Thyroid gland (tissue), 4 donors: Measurements from ENCODE around the gene SLC10A3. TPM values are rescaled to one million over a fixed set of nuclear protein-coding genes. Genes with fewer than 3 reads are reported as not detected.
A peak's percentile ranks its signal among the peaks of the same experiment; 100 is the strongest.

Experiments used
- DNase-seq, 2 donors: peaks; one replicate each; pipeline ENCODE4 v3.0.0-alpha.2; 2019
- H3K27ac ChIP-seq, 3 donors: fragments of 200-600 bp; sonication (generic); 1 replicate in 2 of 3; 2 replicates in 1 of 3; pipeline ENCODE4 v1.5.1; 2016 to 2019; ENCODE audit warnings: mild to moderate bottlenecking in 1 of 3, moderate library complexity in 1 of 3
- H3K27me3 ChIP-seq: fragments of 200-600 bp; sonication (generic); one replicate; pipeline ENCODE4 v1.5.1; 2019
- H3K36me3 ChIP-seq, 2 donors: fragments of 200-600 bp; sonication (generic); one replicate each; pipeline ENCODE4 v1.5.1; 2016 to 2019
- H3K4me1 ChIP-seq, 2 donors: fragments of 200-600 bp; sonication (generic); one replicate each; pipeline ENCODE4 v1.5.1; 2017 to 2019
- H3K4me3 ChIP-seq, 3 donors: fragments of 200-600 bp; sonication (generic); replicated peaks in 1 of 3; 1 replicate in 2 of 3; 2 replicates in 1 of 3; pipeline ENCODE4 v1.5.1; 2016; ENCODE audit warnings: mild to moderate bottlenecking in 1 of 3
- H3K9me3 ChIP-seq: fragments of 200-600 bp; sonication (generic); one replicate; pipeline ENCODE4 v1.5.1; 2017
- POLR2A ChIP-seq, 2 donors: fragments of 450-650 bp; IDR thresholded peaks; one replicate each; pipeline ENCODE4 v1.6.1; 2017; ENCODE audit warnings: antibody characterized with exemption in 2 of 2, mild to moderate bottlenecking in 2 of 2, moderate library complexity in 1 of 2
- WGBS, 2 donors: methylation state at CpG; one replicate each; pipeline ENCODE4 v1.1.5; 2017; 5-methylcytosine and 5-hydroxymethylcytosine counted together
- intact Hi-C: fragments of 100-400 bp; cut with DNase I; formaldehyde crosslinking; loops from one replicate; pipeline ENCODE4 v1.15.1; 2023
- total RNA-seq, 4 donors: library from RNA; depleted of rRNA; stranded (reverse); fragments of >200 nt; gene quantifications; one replicate each; pipeline ENCODE4 v1.2.3, GENCODE V29; 2016
- TF ChIP-seq, protein P1 (sequence below), 6 experiments: fragments of 200-600 bp in 3 of 6; fragments of 450-650 bp in 3 of 6; sonication (generic) in 3 of 6; IDR thresholded peaks; one replicate each; pipeline ENCODE4 v1.5.1; 2016 to 2019; ENCODE audit warnings: antibody characterized with exemption in 6 of 6, mild to moderate bottlenecking in 2 of 6, inconsistent platforms in 1 of 6, moderate library complexity in 1 of 6

The SLC10A3 gene
- total RNA-seq, 4 donors from 2014 or later: 21.9 to 40.6 (median 29.3) TPM

GRCh38 chrX:154532690-154533089 is 42.3 kb upstream of the SLC10A3 start:
- TF ChIP-seq, protein P1, sequence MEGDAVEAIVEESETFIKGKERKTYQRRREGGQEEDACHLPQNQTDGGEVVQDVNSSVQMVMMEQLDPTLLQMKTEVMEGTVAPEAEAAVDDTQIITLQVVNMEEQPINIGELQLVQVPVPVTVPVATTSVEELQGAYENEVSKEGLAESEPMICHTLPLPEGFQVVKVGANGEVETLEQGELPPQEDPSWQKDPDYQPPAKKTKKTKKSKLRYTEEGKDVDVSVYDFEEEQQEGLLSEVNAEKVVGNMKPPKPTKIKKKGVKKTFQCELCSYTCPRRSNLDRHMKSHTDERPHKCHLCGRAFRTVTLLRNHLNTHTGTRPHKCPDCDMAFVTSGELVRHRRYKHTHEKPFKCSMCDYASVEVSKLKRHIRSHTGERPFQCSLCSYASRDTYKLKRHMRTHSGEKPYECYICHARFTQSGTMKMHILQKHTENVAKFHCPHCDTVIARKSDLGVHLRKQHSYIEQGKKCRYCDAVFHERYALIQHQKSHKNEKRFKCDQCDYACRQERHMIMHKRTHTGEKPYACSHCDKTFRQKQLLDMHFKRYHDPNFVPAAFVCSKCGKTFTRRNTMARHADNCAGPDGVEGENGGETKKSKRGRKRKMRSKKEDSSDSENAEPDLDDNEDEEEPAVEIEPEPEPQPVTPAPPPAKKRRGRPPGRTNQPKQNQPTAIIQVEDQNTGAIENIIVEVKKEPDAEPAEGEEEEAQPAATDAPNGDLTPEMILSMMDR (IDR thresholded peaks at IDR 0.05): no peak
- no peak for TF ChIP-seq POLR2A (IDR thresholded peaks at IDR 0.05)
- no CpG with 5 or more reads among the region's 23 CpGs for WGBS, 2 donors
- Histone ChIP-seq H3K9me3 (no peaks in the 10 kb centered on the region), H3K27ac (no peak overlapping the region), H3K36me3 (peaks cover 7 to 8% of the 10 kb centered on the region in 2 donors), H3K4me1 (peaks cover 0 to 11% of the 10 kb centered on the region in 2 donors), H3K27me3 (no peaks in the 10 kb centered on the region), H3K4me3 (no peak overlapping the region)
- no peak for DNase-seq
- intact Hi-C loops: loop anchor here (5.0 kb wide), 1 partner anchor 130 kb away; no protein-coding TSS in a partner anchor

DNA sequence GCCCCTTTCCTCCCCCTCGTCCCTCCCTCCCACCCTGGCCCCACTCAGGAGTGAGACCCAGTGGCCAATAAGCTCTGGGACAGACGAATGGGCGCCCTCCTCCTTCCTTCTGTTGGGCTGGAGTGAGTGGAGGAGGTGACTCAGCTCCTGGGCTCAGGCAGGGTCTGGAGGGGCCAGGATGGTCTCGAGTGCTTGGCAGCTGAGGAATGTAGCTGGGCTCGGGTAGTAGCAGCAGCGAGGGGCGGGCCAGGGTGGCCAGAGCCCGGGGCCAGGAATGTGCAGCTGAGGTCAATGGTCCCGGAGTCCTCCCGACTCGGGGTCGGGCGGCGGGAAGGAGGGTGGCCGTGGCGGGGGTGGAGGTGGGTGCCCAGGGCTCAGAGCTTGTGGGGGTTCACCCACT is 41.2 kb upstream of the SLC10A3 start:
- Histone ChIP-seq H3K36me3 (peaks cover 7 to 8% of the 10 kb centered on the region in 2 donors), H3K4me1 (peaks cover 0 to 17% of the 10 kb centered on the region in 2 donors), H3K27ac (peak overlapping the region in 1 of 3 donors; percentile 45), H3K27me3 (no peaks in the 10 kb centered on the region), H3K4me3 (no peak overlapping the region), H3K9me3 (no peaks in the 10 kb centered on the region)
- no CpG with 5 or more reads among the region's 16 CpGs for WGBS, 2 donors
- peak; percentile 80 to 89 for DNase-seq
- TF ChIP-seq, protein P1 (IDR thresholded peaks at IDR 0.05): no peak
- TF ChIP-seq POLR2A (IDR thresholded peaks at IDR 0.05): no peak
- intact Hi-C loops: loop anchor here (5.0 kb wide), 1 partner anchor 129 kb away; no protein-coding TSS in a partner anchor

DNA sequence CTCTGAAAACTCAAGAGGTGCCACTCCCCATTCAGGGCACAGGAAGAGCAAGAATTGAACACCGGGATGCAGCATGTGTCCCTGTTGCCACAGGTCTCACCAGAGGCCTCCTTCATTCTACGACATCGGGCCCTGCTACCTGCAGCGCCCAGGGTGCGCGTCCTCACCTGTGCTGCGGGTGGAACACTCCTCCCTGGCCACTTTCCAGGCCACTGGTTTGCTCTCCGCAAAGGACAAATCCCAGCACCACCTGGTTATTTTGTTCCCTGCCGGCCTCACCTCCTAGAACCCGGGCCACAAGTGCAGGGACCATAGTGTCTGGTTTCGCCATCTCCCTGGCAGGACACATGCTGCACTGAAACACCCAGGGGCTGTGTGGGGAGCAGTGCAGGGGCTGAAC is 39.9 kb upstream of the SLC10A3 start:
- no peaks in the 10 kb centered on the region for H3K9me3 ChIP-seq
- no peak overlapping the region for H3K4me3 ChIP-seq
- H3K27me3 ChIP-seq: no peaks in the 10 kb centered on the region
- TF ChIP-seq POLR2A (IDR thresholded peaks at IDR 0.05): no peak
- TF ChIP-seq, protein P1 (IDR thresholded peaks at IDR 0.05): no peak
- intact Hi-C loops: loop anchor here (5.0 kb wide), 1 partner anchor 128 kb away; no protein-coding TSS in a partner anchor
- DNase-seq: peak; percentile 40 to 53
- peaks cover 0 to 21% of the 10 kb centered on the region in 2 donors for H3K4me1 ChIP-seq
- WGBS, 2 donors: 100% methylated on average over 1 of the region's 11 CpGs; no CpG with 5 or more reads in 1 of the 2 donors
- H3K36me3 ChIP-seq: peaks cover 4 to 7% of the 10 kb centered on the region in 2 donors
- H3K27ac ChIP-seq: peak overlapping the region in 1 of 3 donors; percentile 19

- H3K9me3 ChIP-seq: no peaks in the 10 kb centered on the region
- 86 to 91% methylated on average over 5 to 6 of the region's 6 CpGs for WGBS, 2 donors
- no peak for TF ChIP-seq POLR2A (IDR thresholded peaks at IDR 0.05)
- TF ChIP-seq, protein P1 (IDR thresholded peaks at IDR 0.05): no peak
- no peak overlapping the region for H3K4me3 ChIP-seq
- H3K36me3 ChIP-seq: peaks cover 0 to 7% of the 10 kb centered on the region in 2 donors
- peak in 1 of 2 donors; percentile 5 for DNase-seq
- no peaks in the 10 kb centered on the region for H3K27me3 ChIP-seq
- H3K4me1 ChIP-seq: peaks cover 0 to 15% of the 10 kb centered on the region in 2 donors
- intact Hi-C loops: no loop called here
- no peak overlapping the region for H3K27ac ChIP-seq
Measured at GRCh38 chrX:154529206-154529612, 38.8 kb upstream of the SLC10A3 start.

DNA sequence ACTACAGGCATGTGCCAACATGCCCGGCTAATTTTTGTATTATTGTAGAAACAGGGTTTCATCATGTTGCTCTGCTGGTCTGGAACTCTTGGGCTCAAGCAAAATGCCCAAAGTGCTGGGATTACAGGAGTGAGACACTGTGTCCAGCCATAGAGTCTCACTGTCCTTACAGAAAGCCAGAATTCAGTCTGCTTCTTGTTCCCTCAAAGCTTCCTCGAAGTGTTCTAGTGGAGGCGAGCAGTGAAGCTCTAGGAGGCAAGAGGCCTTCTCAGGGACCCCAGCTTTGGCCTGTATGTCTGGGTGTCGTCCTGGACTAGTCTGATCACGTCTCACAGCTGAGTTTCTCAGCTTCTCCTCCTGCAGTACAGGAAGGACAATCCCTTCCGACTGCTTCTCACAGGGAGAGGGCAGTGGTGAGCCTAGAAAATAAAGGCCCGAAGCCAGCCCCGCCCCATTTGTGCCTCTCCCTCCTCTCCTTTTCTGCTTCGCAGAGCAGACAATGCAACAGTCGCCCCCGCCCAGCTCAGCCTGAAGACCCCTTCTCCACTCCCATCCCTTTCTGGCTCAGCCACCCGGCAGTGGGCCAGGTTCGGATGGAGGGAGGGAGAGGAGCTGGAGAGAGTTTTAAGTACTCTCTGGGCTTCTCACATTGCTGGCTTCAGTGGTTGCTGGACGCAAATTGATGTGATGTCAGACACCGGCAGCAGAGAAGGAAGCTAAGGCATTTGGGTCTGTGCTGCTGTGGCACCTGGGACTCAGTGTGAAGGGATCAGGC is 36.7 kb upstream of the SLC10A3 start:
- peak in 1 of 2 donors; percentile 47 for TF ChIP-seq POLR2A (IDR thresholded peaks at IDR 0.05)
- TF ChIP-seq, protein P1 (IDR thresholded peaks at IDR 0.05): peak in 4 of 6 experiments; percentile 39 to 58 (median 51)
- peak; percentile 92 to 94 for DNase-seq
- Histone ChIP-seq H3K4me1 (peaks cover 0 to 15% of the 10 kb centered on the region in 2 donors), H3K27ac (peak overlapping the region; percentile 8 to 88 (median 63)), H3K9me3 (no peaks in the 10 kb centered on the region), H3K27me3 (no peaks in the 10 kb centered on the region), H3K36me3 (no peaks in the 10 kb centered on the region), H3K4me3 (no peak overlapping the region)
- intact Hi-C loops: no loop called here
- 1 to 2% methylated on average over 6 to 11 of the region's 15 CpGs for WGBS, 2 donors
